GM23248 (cell line): ENCODE results near the gene PRDM16.

Experiments used
- EZH2 ChIP-seq: fragments of 200-600 bp; sonication (generic); IDR thresholded peaks from 2 replicates; pipeline ENCODE4 v1.6.1; 2018; ENCODE audit warnings: antibody characterized with exemption, mild to moderate bottlenecking; ENCODE audit not compliant: insufficient read depth, poor library complexity, severe bottlenecking
- EZH2phosphoT487 ChIP-seq: fragments of 200-600 bp; sonication (generic); IDR thresholded peaks from 2 replicates; pipeline ENCODE4 v1.6.1; 2018; ENCODE audit warnings: antibody characterized with exemption, moderate library complexity, mild to moderate bottlenecking, low read depth; ENCODE audit not compliant: insufficient read depth

- TF ChIP-seq EZH2 = no peak
- no peak for TF ChIP-seq EZH2phosphoT487
Measured at GRCh38 chr1:3101124-3101939, 32.3 kb downstream of the PRDM16 start.
